Liver (tissue), 9 donors: Measurements from ENCODE around the gene FARP1. TPM values are rescaled to one million over a fixed set of nuclear protein-coding genes. Genes with fewer than 3 reads are reported as not detected.

ENCODE experiments used
- DNase-seq: peaks from one replicate; pipeline ENCODE4 v3.0.0-alpha.2; 2017; ENCODE audit warnings: low spot score
- H3K27ac ChIP-seq, 2 donors: one replicate each; pipeline ENCODE4 v1.7.0; 2013; ENCODE audit warnings: inconsistent platforms in 2 of 2, low read length in 2 of 2, control low read depth in 1 of 2, low read depth in 1 of 2, mild to moderate bottlenecking in 1 of 2
- H3K27me3 ChIP-seq, 4 donors: one replicate each; pipeline versions ENCODE4 v1.6.1 to v1.7.0; 2013; ENCODE audit warnings: low read length in 3 of 4, inconsistent platforms in 1 of 4, mild to moderate bottlenecking in 1 of 4, moderate library complexity in 1 of 4; ENCODE audit not compliant: control insufficient read depth in 4 of 4, insufficient read depth in 4 of 4
- H3K36me3 ChIP-seq, 4 donors: one replicate each; pipeline versions ENCODE4 v1.6.1 to v1.7.0; 2013; ENCODE audit warnings: low read length in 3 of 4, mild to moderate bottlenecking in 3 of 4, low read depth in 1 of 4, moderate library complexity in 1 of 4; ENCODE audit not compliant: control insufficient read depth in 4 of 4, insufficient read depth in 3 of 4
- H3K4me1 ChIP-seq, 4 donors: one replicate each; pipeline versions ENCODE4 v1.6.1 to v1.7.0; 2013; ENCODE audit warnings: low read length in 3 of 4, mild to moderate bottlenecking in 3 of 4, moderate library complexity in 1 of 4; ENCODE audit not compliant: control insufficient read depth in 4 of 4, insufficient read depth in 4 of 4
- H3K4me3 ChIP-seq, 3 donors: one replicate each; pipeline versions ENCODE4 v1.6.1 to v1.7.0; 2013; ENCODE audit warnings: low read length in 3 of 3, control low read depth in 1 of 3, low read depth in 1 of 3, mild to moderate bottlenecking in 1 of 3
- H3K9ac ChIP-seq, 2 donors: one replicate each; pipeline ENCODE4 v1.7.0; 2013; ENCODE audit warnings: low read length in 2 of 2, mild to moderate bottlenecking in 2 of 2, moderate library complexity in 2 of 2, control low read depth in 1 of 2, low read depth in 1 of 2
- H3K9me3 ChIP-seq, 4 donors: one replicate each; pipeline versions ENCODE4 v1.6.1 to v1.7.0; 2013; ENCODE audit warnings: low read length in 3 of 4; ENCODE audit not compliant: control insufficient read depth in 4 of 4
- ATF3 ChIP-seq: IDR thresholded peaks from 2 replicates; pipeline ENCODE4 v1.6.1; 2016; ENCODE audit warnings: antibody characterized with exemption
- EGR1 ChIP-seq, 2 donors: IDR thresholded peaks; 2 replicates each; pipeline ENCODE4 v1.6.1; 2016 to 2018; ENCODE audit warnings: antibody characterized with exemption in 2 of 2, low read depth in 2 of 2
- FOXA1 ChIP-seq: IDR thresholded peaks from 2 replicates; pipeline ENCODE4 v1.6.1; 2016; ENCODE audit warnings: antibody characterized with exemption
- FOXA2 ChIP-seq: IDR thresholded peaks from 2 replicates; pipeline ENCODE4 v1.6.1; 2016; ENCODE audit warnings: antibody characterized with exemption
- GABPA ChIP-seq, 2 donors: IDR thresholded peaks in 1 of 2; conservative IDR thresholded peaks in 1 of 2; 2 replicates each; pipeline ENCODE4 v1.6.1; 2016; ENCODE audit warnings: antibody characterized with exemption in 2 of 2, mild to moderate bottlenecking in 1 of 2, moderate library complexity in 1 of 2
- HNF4A ChIP-seq, 2 donors: conservative IDR thresholded peaks; 2 replicates each; pipeline ENCODE4 v1.6.1; 2016; ENCODE audit warnings: antibody characterized with exemption in 2 of 2, mild to moderate bottlenecking in 2 of 2
- HNF4G ChIP-seq: IDR thresholded peaks from 2 replicates; pipeline ENCODE4 v1.6.1; 2016; ENCODE audit warnings: antibody characterized with exemption
- JUND ChIP-seq, 2 donors: IDR thresholded peaks; 2 replicates each; pipeline ENCODE4 v1.6.1; 2016; ENCODE audit warnings: antibody characterized with exemption in 2 of 2
- MAX ChIP-seq: IDR thresholded peaks from 2 replicates; pipeline ENCODE4 v1.6.1; 2016; ENCODE audit warnings: antibody characterized with exemption
- NR2F2 ChIP-seq: IDR thresholded peaks from 2 replicates; pipeline ENCODE4 v1.6.1; 2016; ENCODE audit warnings: antibody characterized with exemption
- RAD21 ChIP-seq, 2 donors: IDR thresholded peaks; 2 replicates each; pipeline ENCODE4 v1.6.1; 2016; ENCODE audit warnings: antibody characterized with exemption in 2 of 2, mild to moderate bottlenecking in 2 of 2
- REST ChIP-seq: IDR thresholded peaks from 2 replicates; pipeline ENCODE4 v1.6.1; 2016; ENCODE audit warnings: antibody characterized with exemption, mild to moderate bottlenecking
- RXRA ChIP-seq, 2 donors: IDR thresholded peaks; 2 replicates each; pipeline ENCODE4 v1.6.1; 2017 to 2018; ENCODE audit warnings: antibody characterized with exemption in 2 of 2, mild to moderate bottlenecking in 1 of 2
- SP1 ChIP-seq: IDR thresholded peaks from 2 replicates; pipeline ENCODE4 v1.6.1; 2018; ENCODE audit warnings: antibody characterized with exemption, mild to moderate bottlenecking
- TAF1 ChIP-seq: conservative IDR thresholded peaks from 2 replicates; pipeline ENCODE4 v1.6.1; 2016; ENCODE audit warnings: antibody characterized with exemption, mild to moderate bottlenecking
- YY1 ChIP-seq: IDR thresholded peaks from 2 replicates; pipeline ENCODE4 v1.6.1; 2016; ENCODE audit warnings: antibody characterized with exemption, mild to moderate bottlenecking
- ZBTB33 ChIP-seq: IDR thresholded peaks from 2 replicates; pipeline ENCODE4 v1.6.1; 2016; ENCODE audit warnings: antibody characterized with exemption
- WGBS: extraction: QIAGEN DNeasy Blood & Tissue Kit; methylation state at CpG from one replicate; pipeline ENCODE4 v1.1.7; 2013; 5-methylcytosine and 5-hydroxymethylcytosine counted together
- polyA plus RNA-seq, 2 donors: library from polyadenylated mRNA; stranded (reverse) in 1 of 2; unstranded in 1 of 2; fragments of 200-250 nt in 1 of 2; fragments of >200 nt in 1 of 2; fragmentation: Nextera tagmentation in 1 of 2; extraction: Ambion mirVana in 1 of 2; gene quantifications; one replicate each; pipeline versions ENCODE4 v1.2.1 to v1.2.3, GENCODE V29; 2013 to 2015
- total RNA-seq, 2 donors: library from RNA; depleted of rRNA; stranded (reverse); fragments of >200 nt; gene quantifications; one replicate each; pipeline ENCODE4 v1.2.3, GENCODE V29; 2014
- TF ChIP-seq, protein P1 (sequence below): fragments of 150-350 bp; IDR thresholded peaks from 2 replicates; pipeline ENCODE4 v1.5.1; 2017; ENCODE audit warnings: improper control_type of control experiment, low read depth, low read length; ENCODE audit not compliant: missing input control
- donor health status: healthy.
- donor health status: healthy.
- donor health status: healthy.
- donor health status: healthy.
- donor health status: healthy.

FARP1 gene
- total and polyA plus RNA-seq, 4 donors: 28.4 to 62.6 (median 39.8) TPM

- H3K4me3 ChIP-seq: no peak overlapping the region
- DNase-seq: no peak
- H3K27ac ChIP-seq: peak overlapping the region; percentile 49 to 66
- H3K9me3 ChIP-seq: no peaks in the 10 kb centered on the region
- H3K9ac ChIP-seq: no peak overlapping the region
- TF ChIP-seq ATF3: peak; percentile 23
- peak; percentile 67 for TF ChIP-seq ZBTB33
- peak; percentile 65 for TF ChIP-seq RAD21 (IDR thresholded peaks at IDR 0.05)
- no peak for TF ChIP-seq NR2F2
- peak in 1 of 2 donors; percentile 36 for TF ChIP-seq GABPA (IDR thresholded peaks at IDR 0.05 in 1 of 2, conservative IDR thresholded peaks at IDR 0.05 in 1 of 2)
- TF ChIP-seq EGR1 (IDR thresholded peaks at IDR 0.05; ENCODE audit: low read depth in 2 of 2): peak; percentile 48 to 77
- TF ChIP-seq RXRA (IDR thresholded peaks at IDR 0.05): peak; percentile 73 to 90
- peak in 1 of 2 donors; percentile 67 for TF ChIP-seq JUND (IDR thresholded peaks at IDR 0.05)
- peak; percentile 85 for TF ChIP-seq MAX
- peak; percentile 77 for TF ChIP-seq YY1
- no peak for TF ChIP-seq TAF1
- TF ChIP-seq, protein P1, sequence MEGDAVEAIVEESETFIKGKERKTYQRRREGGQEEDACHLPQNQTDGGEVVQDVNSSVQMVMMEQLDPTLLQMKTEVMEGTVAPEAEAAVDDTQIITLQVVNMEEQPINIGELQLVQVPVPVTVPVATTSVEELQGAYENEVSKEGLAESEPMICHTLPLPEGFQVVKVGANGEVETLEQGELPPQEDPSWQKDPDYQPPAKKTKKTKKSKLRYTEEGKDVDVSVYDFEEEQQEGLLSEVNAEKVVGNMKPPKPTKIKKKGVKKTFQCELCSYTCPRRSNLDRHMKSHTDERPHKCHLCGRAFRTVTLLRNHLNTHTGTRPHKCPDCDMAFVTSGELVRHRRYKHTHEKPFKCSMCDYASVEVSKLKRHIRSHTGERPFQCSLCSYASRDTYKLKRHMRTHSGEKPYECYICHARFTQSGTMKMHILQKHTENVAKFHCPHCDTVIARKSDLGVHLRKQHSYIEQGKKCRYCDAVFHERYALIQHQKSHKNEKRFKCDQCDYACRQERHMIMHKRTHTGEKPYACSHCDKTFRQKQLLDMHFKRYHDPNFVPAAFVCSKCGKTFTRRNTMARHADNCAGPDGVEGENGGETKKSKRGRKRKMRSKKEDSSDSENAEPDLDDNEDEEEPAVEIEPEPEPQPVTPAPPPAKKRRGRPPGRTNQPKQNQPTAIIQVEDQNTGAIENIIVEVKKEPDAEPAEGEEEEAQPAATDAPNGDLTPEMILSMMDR: no peak
- TF ChIP-seq FOXA1: peak; percentile 87
- TF ChIP-seq HNF4A (conservative IDR thresholded peaks at IDR 0.05): peak; percentile 77 to 83
- TF ChIP-seq REST: no peak
- peak; percentile 63 for TF ChIP-seq SP1
- peak; percentile 96 for TF ChIP-seq FOXA2
- TF ChIP-seq HNF4G: no peak
- peaks cover 4 to 24% (median 17%) of the 10 kb centered on the region in 4 donors for H3K4me1 ChIP-seq
- no peaks in the 10 kb centered on the region for H3K27me3 ChIP-seq
- WGBS: 30% methylated on average over 7 of the region's 7 CpGs
- H3K36me3 ChIP-seq: no peaks in the 10 kb centered on the region
Observed at GRCh38 chr13:98324105-98324504, 181.2 kb downstream of the FARP1 start.
